Measurements from ENCODE around the gene PDLIM7.
A peak's percentile ranks its signal among the peaks of the same experiment; 100 is the strongest.

The PDLIM7 gene

DNA sequence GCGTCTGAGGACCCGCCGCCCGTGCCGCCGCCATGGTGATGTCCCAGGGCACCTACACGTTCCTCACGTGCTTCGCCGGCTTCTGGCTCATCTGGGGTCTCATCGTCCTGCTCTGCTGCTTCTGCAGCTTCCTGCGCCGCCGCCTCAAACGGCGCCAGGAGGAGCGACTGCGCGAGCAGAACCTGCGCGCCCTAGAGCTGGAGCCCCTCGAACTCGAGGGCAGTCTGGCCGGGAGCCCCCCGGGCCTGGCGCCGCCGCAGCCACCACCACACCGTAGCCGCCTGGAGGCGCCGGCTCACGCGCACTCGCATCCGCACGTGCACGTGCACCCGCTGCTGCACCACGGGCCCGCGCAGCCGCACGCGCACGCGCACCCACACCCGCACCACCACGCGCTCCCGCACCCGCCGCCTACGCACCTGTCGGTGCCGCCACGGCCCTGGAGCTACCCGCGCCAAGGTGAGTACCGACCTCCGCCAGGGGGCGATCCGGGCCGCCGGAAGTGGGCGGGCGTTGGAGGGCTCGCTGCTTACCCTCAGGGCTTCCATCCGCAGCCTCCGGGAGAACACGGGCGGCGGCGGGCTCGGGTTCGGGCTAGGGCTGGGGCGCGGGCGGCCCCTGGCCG lies 42.3 kb downstream of the PDLIM7 start:
- DNase-seq: no peak

DNA sequence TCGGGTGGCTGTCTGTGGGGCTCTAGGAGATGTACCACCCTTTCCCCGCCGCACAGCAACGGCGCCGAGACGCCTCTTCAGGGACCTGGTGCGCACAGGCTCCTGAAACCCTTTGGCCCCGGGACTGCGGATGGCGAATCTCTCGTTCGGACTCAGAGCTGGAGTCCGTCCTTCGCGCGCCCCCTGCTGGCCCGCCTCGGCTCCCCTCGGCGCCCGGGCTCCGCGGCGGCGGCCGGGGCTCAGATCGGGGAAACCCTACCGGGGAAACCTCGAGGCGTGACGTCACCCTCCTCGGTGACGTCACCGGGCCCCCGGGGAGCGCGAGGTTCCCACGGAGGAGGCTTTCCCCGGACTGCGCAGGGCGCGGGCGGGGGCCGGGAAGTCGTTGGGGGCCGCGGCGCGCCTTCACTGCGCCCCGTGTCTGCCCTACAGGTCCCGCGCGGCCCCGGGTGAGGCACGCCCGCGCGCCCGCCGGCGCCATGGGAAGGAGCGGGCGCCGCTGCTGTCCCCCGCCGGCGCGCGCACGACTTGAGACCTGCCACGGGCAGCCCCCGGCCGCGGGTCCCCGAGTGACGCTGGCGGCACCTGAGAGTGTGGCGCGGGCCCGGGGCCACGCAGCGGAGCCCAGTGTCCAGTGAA lies 42.9 kb downstream of the PDLIM7 start:
- DNase-seq: peak; percentile 62

DNA sequence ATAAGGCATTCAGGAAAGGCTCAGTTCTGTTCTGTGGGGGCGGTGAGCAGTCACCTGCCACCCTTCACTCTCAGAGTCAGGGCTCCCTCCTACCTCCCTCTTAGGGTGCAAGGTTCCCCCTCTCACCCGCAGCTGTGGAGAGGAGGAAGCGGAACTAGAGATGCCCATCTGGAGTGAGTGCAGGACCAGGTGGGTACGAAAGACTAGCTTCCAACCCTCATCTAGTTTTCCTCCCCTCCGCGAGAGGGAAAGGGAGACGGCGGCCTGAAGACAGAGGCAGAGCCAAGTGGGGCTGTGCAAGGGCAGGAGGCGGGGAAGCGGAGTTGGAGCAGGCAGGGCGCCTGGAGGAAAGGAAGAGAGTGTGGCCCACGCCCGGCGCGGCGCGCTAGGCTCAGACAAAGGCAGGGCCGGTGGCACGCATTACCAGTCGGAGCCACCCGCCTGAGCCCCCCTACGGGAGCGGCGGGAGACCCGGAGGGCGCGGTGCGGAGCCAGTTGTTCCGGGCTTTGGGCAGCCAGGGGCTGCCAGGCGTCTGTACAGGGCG lies 43.5 kb downstream of the PDLIM7 start:
- no peak for DNase-seq

DNA sequence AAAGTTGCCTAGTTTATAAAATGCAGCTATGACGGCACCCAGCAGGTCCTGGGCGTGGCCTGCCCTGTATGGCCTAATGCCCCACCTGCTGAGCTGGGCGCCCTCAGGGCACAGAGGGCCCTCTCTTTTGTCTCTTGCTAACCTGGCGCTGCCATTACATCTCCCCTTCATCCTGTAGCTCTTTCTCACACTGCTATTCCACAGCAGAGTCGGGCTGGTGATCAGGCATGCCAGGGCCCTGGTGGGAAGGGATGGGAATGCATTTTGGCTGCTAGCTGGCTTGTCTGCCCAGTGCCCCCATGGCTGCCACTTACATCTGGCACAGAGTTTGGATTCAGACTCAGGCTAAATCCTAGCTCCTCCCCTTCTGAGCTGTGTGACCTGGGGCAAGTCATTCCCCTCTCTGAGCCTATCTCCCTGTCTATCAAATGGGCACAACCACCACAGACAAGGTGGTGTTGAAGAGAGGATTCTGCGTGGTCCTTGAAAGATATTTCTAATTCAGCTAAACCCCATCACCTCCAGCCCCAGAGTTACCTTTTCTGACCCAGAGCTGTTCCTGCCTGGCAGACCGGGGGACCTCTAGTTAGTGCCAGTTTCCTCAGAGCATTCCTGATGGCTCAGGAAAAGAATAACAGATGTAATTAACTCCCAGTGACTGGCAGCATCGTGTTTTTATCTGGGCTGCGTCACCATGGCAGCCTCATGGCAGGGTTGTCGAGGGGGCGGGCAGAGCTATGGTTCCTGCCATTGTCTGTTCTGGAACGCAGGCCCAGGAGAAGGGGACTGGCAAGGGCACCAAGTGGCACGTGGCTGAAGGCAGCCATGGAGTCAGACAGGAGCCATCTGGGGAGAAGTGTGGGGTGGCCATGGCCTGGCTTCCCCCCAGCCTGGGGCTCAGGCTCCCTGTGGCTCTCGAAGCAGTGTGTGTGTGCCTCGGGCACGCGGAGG lies 44.4 kb downstream of the PDLIM7 start:
- no peak for DNase-seq

DNA sequence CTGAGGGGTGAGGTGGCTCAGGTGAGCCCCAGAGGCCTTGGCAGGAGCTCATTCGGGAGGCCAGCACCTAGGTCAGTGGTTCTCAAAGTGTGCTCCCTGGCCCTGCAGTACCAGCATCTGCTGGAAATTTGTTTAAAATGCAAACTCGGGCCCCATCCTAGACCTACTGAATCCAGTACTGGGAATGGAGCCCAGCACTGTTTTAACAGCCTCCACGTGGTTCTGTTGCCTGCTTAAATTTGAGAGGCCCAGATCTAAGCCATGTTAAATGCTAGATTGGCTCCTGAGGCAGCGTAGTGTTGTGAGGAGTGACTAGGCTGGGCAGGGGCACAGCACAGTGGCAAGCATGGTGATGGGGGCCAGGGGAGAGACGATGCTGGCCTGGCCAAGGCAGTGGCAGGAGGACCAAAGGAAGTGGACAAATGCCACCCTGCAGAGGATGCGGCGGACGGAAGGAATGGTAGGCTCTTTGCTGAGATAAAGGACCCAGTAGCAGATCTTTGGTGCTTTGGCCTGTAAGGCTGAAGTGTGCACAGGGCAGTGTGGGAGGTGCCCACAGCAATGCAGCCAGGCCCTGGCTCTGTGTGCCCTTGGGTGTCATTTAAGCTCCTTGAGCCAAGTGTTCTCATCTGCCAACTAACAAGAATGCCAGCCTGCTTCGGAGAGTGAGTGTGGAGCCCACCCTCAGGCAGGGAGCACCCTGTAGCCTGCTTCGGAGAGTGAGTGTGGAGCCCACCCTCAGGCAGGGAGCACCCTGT lies 46.6 kb downstream of the PDLIM7 start:
- DNase-seq: no peak

DNA sequence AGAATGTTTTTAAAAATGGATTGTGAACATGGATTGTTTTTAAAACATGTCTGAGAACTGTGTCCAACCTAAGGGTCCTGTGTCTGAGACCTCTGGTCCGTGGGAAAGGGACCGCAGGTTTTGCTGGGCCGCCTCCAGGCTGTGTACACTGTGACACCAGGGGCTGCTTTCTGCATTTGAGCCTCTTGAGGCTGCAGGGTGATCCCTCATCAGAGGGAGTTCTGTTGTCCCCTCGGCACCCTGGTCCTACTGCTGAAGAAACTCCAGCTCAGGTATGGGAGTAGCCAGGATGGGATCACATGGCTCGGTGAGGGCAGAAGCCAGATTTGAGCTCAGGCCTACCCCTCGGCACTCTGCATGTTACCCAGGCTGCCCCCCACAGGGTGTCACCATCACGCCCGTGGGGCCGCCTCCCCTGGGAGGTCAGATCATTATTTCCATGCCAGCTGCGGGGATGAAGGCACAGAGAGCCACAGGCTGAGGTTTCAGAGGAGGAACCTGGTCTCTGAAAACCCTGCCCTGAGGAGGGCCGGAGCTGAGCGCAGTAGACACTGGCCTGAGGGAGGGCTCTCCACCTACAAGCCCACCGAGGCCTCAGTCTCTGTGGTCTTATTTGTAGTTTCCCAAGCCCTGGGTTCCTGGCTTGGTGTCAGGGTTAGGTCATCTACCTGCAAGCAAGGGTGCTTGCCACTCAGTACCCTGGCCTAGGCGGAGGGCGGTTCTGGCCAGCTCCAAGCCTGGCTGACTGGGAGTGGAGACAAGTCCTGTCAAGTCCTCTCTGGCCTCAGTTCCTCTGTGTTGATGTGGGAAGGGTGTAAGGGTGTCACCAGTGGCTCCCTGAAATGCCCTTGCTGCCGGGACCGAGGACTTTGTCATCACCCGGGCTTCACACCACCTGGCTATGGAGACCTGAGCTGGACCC lies 48.0 kb downstream of the PDLIM7 start:
- no peak for DNase-seq

DNA sequence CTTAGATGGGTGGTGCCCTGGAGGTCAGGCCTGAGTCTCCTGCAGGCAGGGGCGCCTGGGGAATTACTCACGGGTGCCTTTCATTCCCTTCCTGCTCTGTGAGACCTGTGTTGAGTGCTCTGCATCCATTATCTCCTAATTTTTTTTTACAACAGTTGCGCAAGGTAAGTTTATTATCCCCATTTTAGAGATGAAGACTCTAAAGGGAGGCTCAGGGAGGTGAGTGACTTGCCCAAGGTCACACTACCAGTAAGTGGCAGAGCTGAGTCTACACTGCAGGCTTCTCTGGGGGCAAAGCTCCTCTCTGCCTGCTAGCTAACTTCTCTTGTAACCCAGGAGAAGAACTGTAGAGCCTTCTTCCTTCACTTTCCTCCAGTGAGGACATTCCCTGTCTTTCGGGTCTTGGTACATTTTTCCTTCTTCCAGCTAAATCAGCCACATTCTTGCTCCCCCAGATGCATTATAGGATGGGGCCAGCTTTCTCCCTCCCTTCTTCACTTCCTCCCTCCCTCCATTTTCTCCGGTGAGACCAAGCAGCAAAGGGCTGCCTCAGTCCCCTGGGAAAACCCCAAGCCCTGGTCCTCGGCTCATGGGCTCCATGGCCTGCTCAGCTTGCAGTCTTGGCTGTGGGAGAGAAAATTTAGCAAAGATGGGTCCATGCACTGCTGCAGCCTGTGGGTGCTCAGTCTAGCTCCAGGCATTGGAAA lies 49.0 kb downstream of the PDLIM7 start:
- DNase-seq: no peak

DNA sequence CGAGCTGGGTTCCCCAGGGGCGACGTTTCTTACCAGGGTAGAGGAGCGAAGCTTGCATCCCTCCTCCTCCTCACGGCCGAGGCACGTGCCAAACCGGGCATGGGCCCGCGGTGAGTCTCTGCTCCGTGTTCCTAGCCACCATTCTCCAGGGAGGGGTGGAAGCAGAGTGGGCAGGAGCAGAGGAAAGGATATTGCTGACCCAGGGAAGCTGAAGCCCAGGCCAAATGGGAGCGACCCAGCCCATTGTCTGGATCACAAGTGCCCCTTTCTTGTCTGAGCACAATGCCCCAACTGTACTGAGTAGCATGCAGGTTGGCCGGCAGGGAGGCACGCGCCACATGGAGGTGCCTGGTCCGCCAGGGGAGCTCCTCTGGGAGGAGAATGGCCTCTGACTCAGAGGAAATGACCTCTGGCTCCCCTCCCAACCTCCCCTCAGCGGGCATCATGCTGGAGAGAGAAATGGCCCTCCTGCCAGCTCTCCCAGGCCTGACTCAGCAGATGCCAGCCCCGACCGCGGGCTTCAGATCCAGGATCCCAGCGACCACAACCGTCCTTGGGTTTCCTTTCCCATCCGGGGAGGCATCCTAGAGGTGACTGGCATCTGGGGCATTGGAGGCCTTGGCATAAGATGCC lies 49.7 kb downstream of the PDLIM7 start:
- DNase-seq: no peak

DNA sequence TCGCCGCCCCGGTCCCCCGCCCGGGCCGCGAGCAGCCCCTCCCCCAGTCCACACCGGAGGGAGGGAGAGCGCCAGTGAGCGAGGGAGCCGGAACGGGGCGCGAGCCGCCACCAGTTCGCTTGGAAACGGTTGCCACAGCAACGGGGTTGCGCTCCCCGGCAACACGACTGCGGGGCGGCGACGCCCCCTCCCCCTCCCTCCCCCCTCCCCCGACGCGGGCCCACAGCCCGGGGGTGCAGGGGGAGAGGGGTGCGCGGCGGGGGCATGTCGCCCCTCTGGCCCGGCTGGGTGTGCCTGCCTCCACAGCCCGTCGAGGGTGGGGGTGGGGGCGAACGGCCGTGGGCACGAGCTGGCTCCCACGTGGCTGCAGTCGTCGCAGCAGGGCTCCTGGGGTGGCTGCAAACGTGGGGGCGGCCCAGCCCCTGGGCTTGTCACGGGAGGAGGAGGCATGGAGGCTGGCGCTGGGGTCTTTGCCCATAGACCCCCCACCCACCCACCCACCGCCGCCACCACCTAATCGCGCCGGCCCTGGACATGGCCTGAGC lies 50.3 kb downstream of the PDLIM7 start:
- no peak for DNase-seq

DNA sequence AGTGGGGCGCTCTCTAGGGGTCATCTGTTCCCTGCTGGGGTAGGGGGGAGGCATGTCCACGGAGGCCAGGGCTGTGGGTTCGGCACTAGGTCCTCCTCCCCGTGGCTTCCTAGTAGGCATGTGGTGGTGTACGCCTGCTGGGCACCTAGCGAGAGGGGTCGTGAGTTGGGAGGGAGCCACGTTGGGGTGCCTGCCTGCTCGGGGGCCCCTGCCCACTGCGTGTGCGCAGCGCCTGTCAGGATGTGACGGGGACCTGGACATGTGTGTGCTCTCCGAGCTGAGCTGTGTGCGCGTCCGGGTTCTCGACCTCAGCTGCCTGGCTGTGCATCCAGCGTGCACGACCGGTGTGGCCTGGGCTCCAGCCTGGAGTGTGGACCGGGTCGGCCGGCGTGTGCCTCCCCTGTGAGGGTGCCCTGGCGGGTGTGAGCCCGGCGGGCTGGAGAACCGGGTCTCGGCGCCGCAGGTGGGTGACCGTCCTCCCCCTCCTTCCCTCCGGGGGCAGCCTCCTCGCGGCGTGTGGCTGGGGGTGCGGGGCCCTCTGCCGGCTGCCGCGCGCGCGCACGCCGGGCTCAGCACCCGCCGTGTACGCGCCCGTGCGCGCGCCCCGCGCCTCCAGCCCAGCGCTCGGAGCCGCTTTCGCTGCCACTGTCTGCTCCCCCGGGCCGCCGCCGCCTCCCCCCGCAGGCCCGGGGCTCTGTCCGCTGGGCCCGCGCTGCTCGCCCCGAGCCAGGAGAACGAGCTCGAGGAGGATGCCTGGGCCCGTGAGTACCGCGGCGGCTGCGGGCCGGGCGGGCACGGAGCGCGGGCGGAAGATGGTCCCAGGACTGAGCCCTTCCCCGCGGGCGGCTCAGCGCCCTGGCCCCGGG lies 51.0 kb downstream of the PDLIM7 start, which contains the start of gene PRR7:
TSS of gene PRR7 (plus strand) at position 615 of the 866 bp plus-strand sequence. CDS start 8,254 bp downstream, outside the sequence.
- no peak for DNase-seq

DNA sequence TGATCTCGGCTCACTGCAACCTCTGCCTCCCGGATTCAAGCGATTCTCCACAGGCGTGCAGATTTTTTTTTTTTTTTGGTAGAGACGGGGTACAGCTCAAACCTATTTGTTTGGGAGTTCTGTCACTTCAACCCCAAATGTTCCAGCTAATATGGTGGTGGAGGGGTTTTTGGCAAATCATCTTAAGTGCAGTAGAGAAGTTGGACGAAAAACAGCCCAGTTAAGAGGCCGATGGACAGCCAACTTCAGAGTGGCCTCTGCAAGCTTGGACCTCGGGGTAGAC lies 51.5 kb downstream of the PDLIM7 start:
- DNase-seq: no peak

DNA sequence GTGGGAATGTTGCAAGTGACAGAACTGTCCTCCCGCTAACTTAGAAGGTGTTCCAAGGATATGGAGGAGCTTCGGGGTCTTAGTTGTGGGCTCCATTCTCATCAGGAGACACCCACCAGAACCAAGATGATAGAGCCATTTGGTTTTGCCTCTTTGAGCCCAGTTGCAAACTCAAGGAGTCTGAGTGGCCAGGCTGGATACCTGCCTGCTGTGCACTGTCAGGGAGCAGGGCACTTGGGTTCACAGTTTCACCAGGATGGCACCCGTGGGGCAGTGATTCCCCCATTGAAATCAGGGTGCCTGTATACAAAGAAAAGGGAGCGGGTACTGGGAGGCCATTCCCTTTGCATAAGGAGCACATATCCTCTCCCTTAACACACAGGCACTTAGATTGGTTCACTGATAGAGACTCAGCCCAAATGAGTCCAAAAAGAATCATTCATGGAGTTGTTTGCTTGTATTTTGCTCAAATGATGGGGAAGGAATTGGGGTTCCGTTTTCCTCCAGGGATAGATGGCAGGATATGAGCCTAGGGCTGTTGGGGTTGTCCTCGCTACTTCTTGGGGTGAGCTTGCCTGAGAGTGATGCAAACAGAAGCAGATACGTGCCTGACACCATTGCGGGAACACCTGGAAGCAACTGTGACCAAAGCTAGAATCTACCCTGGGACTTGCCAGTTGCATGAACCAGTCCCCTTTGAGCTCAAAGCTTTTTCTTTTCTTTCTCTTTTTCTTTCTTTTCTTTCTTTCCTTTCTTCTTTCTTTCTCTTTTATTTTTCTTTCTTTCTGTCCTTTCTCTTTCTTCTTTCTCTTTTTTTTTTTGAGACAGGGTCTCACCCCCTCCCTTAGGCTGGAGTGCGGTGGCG lies 52.1 kb downstream of the PDLIM7 start:
- DNase-seq: no peak

DNA sequence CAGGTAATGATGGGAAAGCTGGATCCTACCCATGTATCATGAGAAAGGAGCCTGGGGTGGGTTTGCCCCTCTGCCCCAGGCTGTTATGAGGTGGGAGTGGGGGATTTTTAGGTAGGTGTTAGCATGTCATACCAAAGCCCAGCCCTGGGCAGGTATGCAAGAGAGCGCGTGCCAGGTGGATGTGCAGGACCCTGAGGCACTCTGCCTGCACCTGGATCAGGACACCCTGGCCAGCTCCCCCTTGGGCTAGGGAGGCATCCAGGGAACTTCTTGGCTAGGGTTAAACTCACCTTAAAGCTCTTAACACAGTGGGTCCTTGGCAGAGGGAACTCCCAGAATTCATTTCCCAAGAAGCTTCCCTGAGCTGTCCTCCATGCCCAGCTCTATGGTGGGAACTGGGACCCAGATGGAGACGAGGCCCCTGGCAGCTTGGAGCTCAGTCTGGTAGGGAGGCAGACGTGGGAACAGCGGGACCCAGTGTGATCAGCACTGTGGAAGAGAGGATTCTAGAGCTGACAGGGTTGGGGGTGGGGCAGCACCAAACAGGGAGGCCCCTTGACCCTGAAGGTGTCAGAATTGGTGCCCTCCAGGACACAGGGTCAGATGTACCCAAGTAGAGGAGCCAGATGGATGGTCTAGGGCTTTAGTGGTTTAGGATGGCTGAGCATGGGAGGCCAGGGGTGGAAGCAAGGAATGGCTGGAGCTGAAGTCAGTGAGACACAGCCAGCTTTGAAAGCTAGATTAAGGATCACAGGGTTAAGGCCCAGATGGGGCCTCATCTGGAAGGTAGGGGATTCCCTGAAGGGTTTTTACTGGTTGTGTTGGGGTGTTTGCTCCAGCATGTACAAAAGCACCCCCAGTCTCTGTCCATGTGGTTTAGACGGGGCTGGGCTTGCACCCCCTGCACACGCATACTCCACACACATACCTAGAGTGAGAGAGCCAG lies 53.0 kb downstream of the PDLIM7 start:
- no peak for DNase-seq

DNA sequence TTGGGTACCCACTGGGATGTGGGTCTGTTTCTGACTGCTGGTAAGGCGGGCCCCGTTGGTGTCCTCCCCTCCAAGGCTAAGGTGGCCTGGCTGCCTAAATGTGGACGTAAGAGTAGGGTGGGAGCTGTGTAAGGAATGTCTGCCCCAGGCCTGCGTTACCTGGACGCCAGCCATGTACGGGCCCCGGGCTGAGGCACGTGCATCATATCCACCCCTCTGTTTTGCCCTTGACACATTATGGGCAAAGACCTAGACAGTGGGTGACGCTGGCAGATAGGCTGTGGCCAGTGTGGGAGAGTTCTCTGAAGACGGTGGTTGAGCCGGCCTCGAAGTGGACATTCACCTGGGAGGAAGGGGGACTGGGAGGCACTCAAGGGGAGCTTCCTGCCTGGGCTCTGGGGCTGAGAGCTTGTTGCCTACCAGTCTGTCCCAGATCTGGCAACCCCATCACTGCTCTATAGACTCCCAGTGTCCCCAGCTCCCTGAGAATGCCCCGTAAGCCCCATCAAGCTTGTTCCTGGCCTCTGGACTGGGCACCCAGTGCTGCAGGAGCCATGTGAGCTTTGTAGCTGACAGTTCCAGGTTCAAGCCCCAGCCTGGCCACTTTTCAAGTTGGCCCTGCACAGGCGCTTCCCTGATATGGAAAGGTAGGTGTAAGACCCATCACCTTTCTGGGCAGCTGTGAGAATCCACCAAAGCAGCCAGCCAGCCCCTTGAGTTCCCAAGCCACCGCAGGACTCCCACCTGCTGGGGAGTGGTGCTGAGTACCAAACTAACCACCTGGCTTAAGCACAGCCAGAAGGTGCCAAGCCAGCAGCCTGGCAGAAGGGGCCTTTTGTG lies 54.0 kb downstream of the PDLIM7 start:
- no peak for DNase-seq

DNA sequence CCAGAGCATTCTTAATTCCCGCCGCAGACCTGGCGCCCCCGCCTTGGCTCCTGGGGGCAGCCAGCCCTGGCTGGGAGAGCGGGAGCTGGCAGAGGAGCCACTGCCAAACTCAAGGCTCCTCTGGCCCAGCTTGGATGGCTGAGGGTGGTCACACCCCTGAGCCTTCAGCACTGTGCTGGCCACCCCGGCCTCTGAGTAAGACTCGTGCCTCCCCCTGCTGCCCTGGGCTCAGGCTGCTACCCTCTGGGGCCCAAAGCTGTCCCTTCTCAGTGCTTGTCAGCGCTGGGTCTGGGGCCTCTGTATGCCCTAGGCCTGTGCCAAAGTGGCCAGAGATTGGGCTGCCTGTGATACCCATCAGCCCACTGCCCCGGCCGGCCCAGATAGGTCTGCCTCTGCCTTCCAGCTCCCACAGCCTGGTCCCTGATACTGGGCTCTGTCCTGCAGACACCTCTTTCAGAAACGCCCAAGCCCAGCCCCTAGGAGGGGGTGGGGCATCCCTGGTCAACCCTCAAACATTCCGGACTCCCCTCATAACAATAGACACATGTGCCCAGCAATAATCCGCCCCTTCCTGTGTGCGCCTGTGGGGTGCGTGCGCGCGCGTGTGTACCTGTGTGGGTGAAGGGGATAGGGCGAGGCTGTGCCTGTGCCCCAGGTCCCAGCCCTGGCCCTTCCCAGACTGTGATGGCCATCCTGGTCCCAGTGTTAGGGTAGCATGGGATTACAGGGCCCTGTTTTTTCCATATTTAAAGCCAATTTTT lies 55.2 kb downstream of the PDLIM7 start:
- DNase-seq: no peak

Measured in NCI-H2107 (cell line).